Thoracic aorta (tissue), 2 donors: ENCODE data around the gene MANSC4. TPM values are rescaled to one million over a fixed set of nuclear protein-coding genes. Genes with fewer than 3 reads are reported as not detected.
A peak's percentile ranks its signal among the peaks of the same experiment; 100 is the strongest.

Source experiments
- ATAC-seq: fragments of 150-250 bp; one replicate; pipeline ENCODE4 v1.8.0; 2017; ENCODE audit warnings: low read depth; ENCODE audit not compliant: insufficient number of reproducible peaks, low FRiP score
- DNase-seq: peaks from one replicate; pipeline ENCODE4 v3.0.0-alpha.2; 2020; ENCODE audit warnings: low spot score
- H3K27ac ChIP-seq, 2 donors: fragments of 200-600 bp; sonication (generic); 1 replicate in 1 of 2; 2 replicates in 1 of 2; pipeline ENCODE4 v1.5.1; 2016; ENCODE audit warnings: mild to moderate bottlenecking in 2 of 2, moderate library complexity in 2 of 2
- H3K27me3 ChIP-seq: fragments of 200-600 bp; sonication (generic); replicated peaks from 2 replicates; pipeline ENCODE4 v1.6.0; 2016; ENCODE audit warnings: mild to moderate bottlenecking; ENCODE audit not compliant: insufficient read depth
- H3K36me3 ChIP-seq: fragments of 200-600 bp; sonication (generic); one replicate; pipeline ENCODE4 v1.5.1; 2016
- H3K4me1 ChIP-seq, 2 donors: fragments of 200-600 bp; sonication (generic); 1 replicate in 1 of 2; 2 replicates in 1 of 2; pipeline versions ENCODE4 v1.5.1 to v1.6.0; 2016; ENCODE audit warnings: low read depth in 2 of 2, mild to moderate bottlenecking in 1 of 2; ENCODE audit not compliant: control insufficient read depth in 1 of 2
- H3K4me3 ChIP-seq: fragments of 200-600 bp; sonication (generic); 2 replicates; pipeline ENCODE4 v1.5.1; 2016; ENCODE audit warnings: mild to moderate bottlenecking
- H3K9me3 ChIP-seq: fragments of 200-600 bp; sonication (generic); 2 replicates; pipeline ENCODE4 v1.5.1; 2016
- CTCF ChIP-seq: fragments of 200-600 bp; sonication (generic); IDR thresholded peaks from one replicate; pipeline ENCODE4 v1.5.1; 2019; ENCODE audit warnings: antibody characterized with exemption
- total RNA-seq, 2 donors: library from RNA; depleted of rRNA; stranded (reverse); fragments of >200 nt; gene quantifications; one replicate each; pipeline versions ENCODE4 v1.1.0 to v1.2.3, GENCODE V29; 2016

MANSC4 gene
- not detected for total RNA-seq

GRCh38 chr12:27779920-27780611 is at the start of gene MANSC4, which contains the start of gene KLHL42:
TSS of gene MANSC4 (minus strand) at chr12:27780236. CDS start at chr12:27771276, 8,960 bp downstream.
TSS of gene KLHL42 (plus strand) at chr12:27780233. CDS start at chr12:27780331, 98 bp downstream.
- Histone ChIP-seq H3K36me3 (no peaks in the 10 kb centered on the region), H3K9me3 (no peaks in the 10 kb centered on the region), H3K4me3 (peak within 1 kb of the TSS; percentile 80), H3K27me3 (no peaks in the 10 kb centered on the region), H3K27ac (peak within 1 kb of the TSS; percentile 99), H3K4me1 (peaks cover 13 to 38% of the 10 kb centered on the region in 2 donors)
- peak; percentile 28 for DNase-seq
- peak; percentile 79 for ATAC-seq
- TF ChIP-seq CTCF, result no peak

- Histone ChIP-seq H3K9me3 (no peaks in the 10 kb centered on the region), H3K27me3 (no peaks in the 10 kb centered on the region), H3K27ac (no peak overlapping the region), H3K36me3 (no peaks in the 10 kb centered on the region), H3K4me3 (no peak overlapping the region), H3K4me1 (no peaks in the 10 kb centered on the region)
- no peak for ATAC-seq
- DNase-seq, result no peak
- TF ChIP-seq CTCF, result no peak
Measured at GRCh38 chr12:27828196-27828595, 48.2 kb upstream of the MANSC4 start.

GRCh38 chr12:27826076-27826475 is 46.0 kb upstream of the MANSC4 start:
- TF ChIP-seq CTCF, result no peak
- no peaks in the 10 kb centered on the region for H3K36me3 ChIP-seq
- no peak for DNase-seq
- H3K4me1 ChIP-seq, result no peaks in the 10 kb centered on the region
- H3K4me3 ChIP-seq, result no peak overlapping the region
- no peak for ATAC-seq
- H3K27me3 ChIP-seq, result no peaks in the 10 kb centered on the region
- H3K27ac ChIP-seq, result no peak overlapping the region
- no peaks in the 10 kb centered on the region for H3K9me3 ChIP-seq

- ATAC-seq, result no peak
- Histone ChIP-seq H3K4me1 (peaks cover 0 to 11% of the 10 kb centered on the region in 2 donors), H3K36me3 (no peaks in the 10 kb centered on the region), H3K27me3 (no peaks in the 10 kb centered on the region), H3K4me3 (no peak overlapping the region), H3K9me3 (no peaks in the 10 kb centered on the region), H3K27ac (no peak overlapping the region)
- TF ChIP-seq CTCF, result no peak
- no peak for DNase-seq
Measured at GRCh38 chr12:27824126-27824842, 44.2 kb upstream of the MANSC4 start.

- Histone ChIP-seq H3K27me3 (no peaks in the 10 kb centered on the region), H3K36me3 (no peaks in the 10 kb centered on the region), H3K4me3 (no peak overlapping the region), H3K9me3 (no peaks in the 10 kb centered on the region), H3K4me1 (peaks cover 0 to 11% of the 10 kb centered on the region in 2 donors), H3K27ac (no peak overlapping the region)
- ATAC-seq (no peak), DNase-seq (no peak)
- TF ChIP-seq CTCF, result no peak
Measured at GRCh38 chr12:27823038-27823437, 43.0 kb upstream of the MANSC4 start.
